AG09319 (cell line): ENCODE data around the gene DYSF.

Source experiments
- DNase-seq: peaks from one replicate; pipeline ENCODE4 v3.0.0-alpha.2; 2010; ENCODE audit warnings: low read depth; ENCODE audit errors: extremely low read depth
- TF ChIP-seq, protein P1 (sequence below): IDR thresholded peaks from 2 replicates; pipeline ENCODE4 v1.5.1; 2011; ENCODE audit warnings: low read depth, mild to moderate bottlenecking, inconsistent platforms, low read length, moderate library complexity

The DYSF gene

DNA sequence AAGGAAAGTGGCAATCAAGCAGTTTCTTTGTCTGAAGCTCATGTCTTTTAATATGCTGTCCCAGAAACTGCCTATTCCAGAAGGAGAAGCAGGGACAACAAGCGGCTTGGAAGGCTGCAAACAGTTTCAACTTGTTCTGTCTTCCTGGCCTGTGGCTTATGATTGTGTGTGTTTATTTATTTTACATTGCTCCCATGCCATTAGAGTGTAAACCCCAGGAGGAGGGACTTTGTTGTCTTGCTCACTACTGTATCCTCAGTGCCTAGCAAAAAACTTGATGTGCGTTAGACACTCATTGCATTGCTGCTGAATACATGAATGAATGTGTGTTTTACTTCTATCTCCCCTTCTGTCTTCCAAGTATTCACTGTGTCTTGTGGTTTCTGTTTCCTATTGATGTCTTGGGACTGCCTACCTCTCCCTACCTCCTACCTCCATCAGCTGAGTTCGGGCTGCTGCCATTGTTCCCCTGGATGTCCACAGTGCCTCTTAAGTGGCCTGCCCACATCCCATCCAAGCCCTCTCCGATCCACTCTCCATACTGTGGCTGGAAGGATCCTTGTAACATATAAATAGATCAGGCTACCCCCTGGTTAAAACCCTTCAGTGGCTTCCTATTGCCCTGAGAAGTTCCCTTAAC lies 261.4 kb downstream of the DYSF start:
- no peak for DNase-seq
- TF ChIP-seq, protein P1, sequence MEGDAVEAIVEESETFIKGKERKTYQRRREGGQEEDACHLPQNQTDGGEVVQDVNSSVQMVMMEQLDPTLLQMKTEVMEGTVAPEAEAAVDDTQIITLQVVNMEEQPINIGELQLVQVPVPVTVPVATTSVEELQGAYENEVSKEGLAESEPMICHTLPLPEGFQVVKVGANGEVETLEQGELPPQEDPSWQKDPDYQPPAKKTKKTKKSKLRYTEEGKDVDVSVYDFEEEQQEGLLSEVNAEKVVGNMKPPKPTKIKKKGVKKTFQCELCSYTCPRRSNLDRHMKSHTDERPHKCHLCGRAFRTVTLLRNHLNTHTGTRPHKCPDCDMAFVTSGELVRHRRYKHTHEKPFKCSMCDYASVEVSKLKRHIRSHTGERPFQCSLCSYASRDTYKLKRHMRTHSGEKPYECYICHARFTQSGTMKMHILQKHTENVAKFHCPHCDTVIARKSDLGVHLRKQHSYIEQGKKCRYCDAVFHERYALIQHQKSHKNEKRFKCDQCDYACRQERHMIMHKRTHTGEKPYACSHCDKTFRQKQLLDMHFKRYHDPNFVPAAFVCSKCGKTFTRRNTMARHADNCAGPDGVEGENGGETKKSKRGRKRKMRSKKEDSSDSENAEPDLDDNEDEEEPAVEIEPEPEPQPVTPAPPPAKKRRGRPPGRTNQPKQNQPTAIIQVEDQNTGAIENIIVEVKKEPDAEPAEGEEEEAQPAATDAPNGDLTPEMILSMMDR: no peak

GRCh38 chr2:71715241-71715750 lies 261.9 kb downstream of the DYSF start:
- no peak for DNase-seq
- TF ChIP-seq, protein P1: no peak

DNA sequence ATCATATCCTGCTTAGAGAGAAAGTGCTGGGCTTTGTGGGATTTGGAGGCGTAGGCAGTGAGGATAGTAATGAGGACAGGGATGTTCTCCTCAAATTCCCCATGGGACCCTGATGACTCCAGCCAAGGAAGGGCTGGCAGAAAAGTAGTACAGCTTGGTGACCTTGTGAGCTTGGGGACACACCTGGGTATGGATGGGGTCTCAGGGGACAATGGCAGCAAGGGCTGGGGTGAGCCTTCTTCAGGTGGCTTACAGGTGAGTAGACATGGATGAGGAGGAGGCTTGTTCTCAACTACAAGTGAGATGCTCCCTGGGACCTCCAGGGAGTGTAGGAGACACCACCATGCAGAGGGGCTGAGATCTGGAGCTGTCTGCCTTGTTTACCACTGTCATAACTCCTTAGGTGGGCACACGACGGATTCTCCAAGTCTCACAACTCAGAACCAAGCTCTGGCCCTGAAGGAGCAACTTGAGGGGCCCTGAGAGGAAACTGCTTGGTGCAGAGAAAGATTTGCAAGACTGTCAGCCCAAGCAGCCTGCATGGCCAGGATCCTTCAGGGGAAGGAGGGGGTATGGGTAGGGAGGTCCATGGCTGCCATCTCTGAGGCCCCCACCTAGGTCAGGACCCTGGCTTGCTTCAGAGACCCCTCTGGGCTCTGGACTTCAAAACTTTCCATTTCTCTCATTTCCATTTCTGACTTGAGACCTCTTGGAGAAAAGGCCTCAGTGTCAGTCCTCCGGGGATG lies 262.8 kb downstream of the DYSF start:
- DNase-seq: no peak
- TF ChIP-seq, protein P1: no peak

GRCh38 chr2:71716697-71717624 lies 263.6 kb downstream of the DYSF start:
- peak; percentile 36 for DNase-seq

GRCh38 chr2:71718686-71719085 lies 265.3 kb downstream of the DYSF start:
- no peak for DNase-seq
- TF ChIP-seq, protein P1: no peak

More at GRCh38 chr2:71716697-71717624, 263.6 kb downstream of the DYSF start:
- TF ChIP-seq, protein P1: no peak

DNA sequence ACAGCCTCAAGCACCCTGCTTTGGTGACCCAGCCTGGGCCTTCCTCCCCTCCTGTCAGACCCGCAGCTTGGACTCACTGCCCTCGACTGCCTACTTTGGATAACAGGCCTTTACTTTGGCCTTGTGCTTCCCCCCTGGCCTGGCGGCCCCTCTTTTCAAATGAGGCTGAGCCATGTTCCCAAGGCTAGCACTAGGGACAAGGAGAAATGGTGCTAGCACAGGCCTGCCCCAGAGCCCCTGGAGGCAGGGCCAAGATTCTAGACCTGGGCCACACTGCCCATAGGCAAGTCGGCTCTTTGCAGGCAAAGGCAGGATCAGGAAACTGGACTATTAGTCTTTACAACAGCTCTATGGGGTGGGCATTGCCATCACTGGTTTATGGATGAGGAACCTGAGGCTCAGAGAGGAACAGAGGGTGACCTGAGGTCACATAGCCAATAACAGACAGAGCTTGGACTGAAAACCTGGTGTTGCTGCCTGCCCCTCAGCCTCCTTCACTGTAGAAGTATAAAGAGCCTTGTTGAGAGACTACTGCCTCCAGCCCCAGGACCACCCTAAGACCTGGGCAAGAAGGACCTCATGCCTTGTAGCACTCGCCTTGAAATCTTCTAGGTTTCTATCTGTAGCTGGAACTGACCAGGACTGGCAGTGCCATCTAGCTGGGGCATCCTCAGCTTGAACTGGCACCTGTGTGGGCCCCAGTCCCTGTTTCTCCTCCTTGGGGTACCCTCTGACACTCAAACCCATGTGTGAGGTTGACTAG lies 266.3 kb downstream of the DYSF start:
- TF ChIP-seq, protein P1: no peak
- DNase-seq: no peak
